Activated naive CD4-positive, alpha-beta T cell (primary cell): ENCODE results near the gene NR1D1.
"Not testable (repeated sequence)": the region's sequence is repeated elsewhere in the genome, so short reads cannot be mapped to it uniquely, and the experiment has no call there.

Source experiments
- DNase-seq, 4 experiments: peaks; one replicate each; lab custom pipeline; 2025; lab: John Stamatoyannopoulos, UW

Gene NR1D1

GRCh38 chr17:40100419-40100668, at the start of gene NR1D1:
Gene NR1D1 (minus strand): TSS chr17:40100589. CDS start chr17:40100094, 495 bp downstream.
- DNase-seq: no peak

DNA sequence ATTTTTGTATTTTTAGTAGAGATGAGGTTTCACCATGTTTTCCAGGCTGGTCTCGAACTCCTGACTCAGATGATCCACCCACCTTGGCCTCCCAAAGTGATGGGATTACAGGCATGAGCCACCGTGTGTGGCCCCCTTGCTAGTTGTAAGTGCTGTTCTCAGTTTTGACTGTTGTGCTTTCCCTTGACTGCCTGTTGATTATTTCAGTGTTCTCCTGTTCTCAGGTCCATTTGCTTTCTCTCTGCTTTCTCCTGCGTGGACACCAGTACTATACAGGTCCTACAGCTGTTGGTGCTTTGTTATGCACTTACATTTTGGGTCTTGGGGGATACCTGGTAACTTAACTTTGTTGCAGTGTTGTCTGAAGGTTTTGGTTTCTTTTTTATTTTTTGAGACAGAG, 48.1 kb upstream of the NR1D1 start:
- DNase-seq: no peak

- DNase-seq: no peak
Measured at GRCh38 chr17:40145476-40145875, 45.1 kb upstream of the NR1D1 start.

GRCh38 chr17:40143166-40143565, 42.8 kb upstream of the NR1D1 start:
- DNase-seq: not testable (repeated sequence)

DNA sequence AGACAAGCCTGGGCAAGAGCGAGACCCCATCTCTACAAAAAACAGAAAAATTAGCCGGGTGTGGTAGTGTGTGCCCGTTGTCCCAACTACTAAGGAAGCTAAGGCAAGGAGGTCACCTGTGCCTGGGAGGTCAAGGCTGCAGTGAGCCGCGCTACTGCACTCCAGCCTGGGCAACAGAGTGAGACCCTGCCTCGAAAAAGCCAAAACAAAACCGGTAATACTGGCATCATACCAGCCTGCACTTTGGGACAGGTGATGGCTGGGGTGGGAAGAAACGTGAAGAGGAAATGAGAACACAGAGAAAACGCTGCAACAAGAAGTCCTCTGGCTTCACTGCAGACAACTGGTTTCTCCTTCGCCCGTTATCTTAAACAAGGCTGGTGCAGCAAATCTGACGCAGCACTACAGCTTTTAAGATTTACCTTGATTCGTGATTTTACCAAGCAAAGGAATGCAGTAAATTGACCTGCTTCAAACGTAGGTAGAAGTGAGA, 39.2 kb upstream of the NR1D1 start:
- no peak for DNase-seq

DNA sequence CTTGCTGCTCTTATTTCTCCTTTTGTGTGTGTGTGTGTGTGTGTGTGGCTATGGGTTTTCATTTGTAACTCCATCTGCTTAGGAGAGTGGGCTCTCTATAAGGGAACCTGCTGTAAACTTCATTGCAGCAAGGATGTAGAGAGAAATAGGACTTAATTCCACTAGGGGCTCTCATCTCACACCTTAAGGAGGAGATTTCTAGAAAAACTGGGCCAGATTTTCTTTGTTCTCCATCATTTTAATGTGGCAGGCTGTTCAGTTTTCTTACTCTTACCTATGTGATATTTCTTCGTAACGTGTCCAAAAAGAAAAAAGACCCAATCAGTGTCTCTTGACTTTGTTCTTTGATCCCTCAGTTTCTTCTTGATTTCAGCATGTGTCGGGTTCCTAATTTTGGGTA, 35.4 kb upstream of the NR1D1 start:
- no peak for DNase-seq

GRCh38 chr17:40134184-40134583, 33.8 kb upstream of the NR1D1 start:
- no peak for DNase-seq

DNA sequence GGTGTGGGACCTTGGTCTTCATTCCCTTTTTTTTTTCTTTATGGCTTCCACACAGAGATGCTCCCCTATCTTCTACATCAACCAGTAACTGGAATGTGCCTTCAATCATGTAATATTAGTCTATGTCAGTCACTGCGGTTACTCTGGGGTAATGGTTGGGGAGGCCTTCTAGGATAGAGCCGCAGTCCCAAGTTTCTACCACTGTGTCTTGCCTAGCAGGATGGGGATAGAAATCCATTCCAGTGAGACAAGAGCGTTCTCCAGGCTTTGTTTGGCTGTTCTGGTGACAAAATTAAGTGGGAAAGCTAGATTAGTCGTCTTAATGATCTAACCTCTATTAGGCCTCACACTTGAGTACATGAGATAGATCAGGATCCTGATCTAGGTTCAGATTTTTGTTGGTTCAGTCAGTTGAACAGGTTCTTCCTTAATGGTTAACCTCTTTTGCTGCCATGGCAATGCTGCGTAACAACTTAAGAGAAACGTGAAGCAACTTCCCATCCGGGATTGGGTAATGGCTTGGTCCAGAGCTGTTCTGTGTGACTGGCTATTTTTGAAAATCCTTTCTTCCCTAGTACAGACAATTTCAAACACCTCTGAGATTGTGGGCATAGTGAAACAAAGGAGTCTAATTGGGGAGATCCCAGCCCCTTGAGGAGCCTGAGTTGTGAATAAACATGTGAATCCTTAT, 30.1 kb upstream of the NR1D1 start:
- DNase-seq: no peak

DNA sequence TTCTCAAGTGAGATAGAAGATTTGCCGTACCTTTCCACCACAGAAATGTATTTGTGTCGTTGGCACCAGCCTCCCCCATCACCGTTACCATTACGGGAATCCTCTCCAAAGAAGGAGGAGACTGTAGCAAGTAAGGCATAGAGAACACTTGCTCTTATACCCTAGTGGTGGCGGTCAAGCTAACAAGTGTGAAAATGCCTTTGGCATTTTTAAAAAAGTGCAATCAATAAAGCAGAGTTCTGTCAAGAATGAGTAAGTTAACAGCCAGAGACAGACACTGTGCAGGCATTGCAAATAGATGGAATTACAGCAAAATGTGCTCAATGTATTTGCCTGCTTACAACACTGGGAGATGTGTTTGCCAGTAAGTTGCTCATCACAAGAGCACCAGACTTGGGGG, 29.1 kb upstream of the NR1D1 start:
- no peak for DNase-seq

DNA sequence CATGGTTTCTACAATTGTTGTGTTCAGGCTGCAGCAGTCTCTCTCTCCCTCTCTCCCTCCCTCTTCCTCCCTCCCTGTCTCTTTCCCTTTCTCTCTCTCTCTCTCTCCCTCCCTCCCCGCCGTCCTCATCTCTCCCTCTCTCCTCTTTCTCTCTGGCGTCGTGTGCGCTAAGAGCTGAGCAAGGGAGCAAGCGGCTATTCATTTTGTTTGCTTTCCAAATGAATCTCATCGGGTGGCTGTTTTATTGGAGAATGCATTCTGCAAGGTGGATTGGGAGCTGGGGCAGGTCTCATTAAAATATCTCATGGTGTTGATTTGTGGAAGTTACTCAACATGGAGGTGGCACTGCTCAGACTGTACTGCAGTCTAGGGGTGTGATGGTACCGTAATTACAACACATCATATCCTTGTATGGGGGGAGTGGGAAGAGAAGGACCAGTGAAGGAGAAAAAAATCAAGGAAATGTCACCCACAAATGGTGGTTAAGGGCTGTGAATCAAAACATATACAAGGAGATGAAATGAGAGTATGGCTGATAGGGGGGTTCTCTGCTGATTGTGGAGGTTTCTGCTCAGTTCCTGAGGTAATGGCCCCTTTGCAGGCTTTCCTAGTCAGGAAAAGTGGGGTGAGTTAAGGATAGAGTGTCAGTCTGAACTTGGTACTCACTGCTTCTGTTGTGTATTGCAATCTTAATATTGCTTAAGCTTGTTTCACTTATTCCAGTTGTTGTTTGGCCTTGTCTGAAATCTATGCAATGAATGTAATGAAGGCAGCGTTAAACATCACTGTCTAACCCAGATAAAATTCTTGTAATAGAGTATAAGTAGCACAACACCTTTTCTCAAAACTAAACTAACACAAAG, 24.1 kb upstream of the NR1D1 start:
- DNase-seq: no peak

GRCh38 chr17:40123811-40124114, 23.4 kb upstream of the NR1D1 start:
- DNase-seq: no peak

GRCh38 chr17:40122999-40123810, 22.8 kb upstream of the NR1D1 start:
- peak in 2 of 4 experiments; percentile 26 to 32 for DNase-seq

DNA sequence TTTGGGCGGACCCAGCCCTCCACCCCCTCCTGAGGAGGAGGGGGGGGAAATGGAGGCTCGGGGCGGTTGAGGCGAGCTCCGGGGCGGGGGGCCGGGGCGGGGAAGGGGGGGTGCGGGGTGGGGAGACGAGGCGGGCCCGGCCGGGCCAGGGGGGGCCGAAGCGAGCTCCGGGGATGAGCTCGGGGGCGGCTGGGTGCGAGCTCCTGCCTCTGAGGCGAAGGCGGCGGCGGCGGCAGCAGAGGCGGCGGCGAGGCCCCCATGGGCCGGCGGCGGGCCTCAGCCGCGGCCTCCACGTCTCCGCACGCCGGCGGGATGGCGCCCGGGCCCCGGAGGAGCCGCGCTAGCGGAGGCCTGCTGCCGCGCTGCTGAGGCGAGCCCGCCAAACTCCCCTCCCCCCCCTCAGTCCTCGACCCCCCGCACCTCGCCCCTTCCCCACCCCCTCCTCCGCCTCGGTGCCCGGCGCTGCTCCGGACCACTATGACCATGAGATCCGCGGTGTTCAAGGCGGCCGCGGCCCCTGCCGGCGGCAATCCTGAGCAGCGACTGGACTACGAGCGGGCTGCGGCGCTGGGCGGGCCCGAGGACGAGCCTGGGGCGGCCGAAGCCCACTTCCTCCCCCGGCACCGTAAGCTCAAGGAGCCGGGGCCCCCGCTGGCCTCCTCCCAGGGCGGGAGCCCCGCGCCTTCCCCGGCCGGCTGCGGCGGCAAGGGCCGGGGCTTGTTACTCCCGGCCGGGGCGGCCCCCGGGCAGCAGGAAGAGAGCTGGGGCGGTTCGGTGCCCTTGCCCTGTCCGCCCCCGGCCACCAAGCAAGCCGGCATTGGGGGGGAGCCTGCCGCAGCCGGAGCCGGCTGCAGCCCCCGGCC, 22.0 kb upstream of the NR1D1 start:
- DNase-seq: no peak

- DNase-seq: peak; percentile 63 to 82 (median 70)
Measured at GRCh38 chr17:40121181-40122135, 21.1 kb upstream of the NR1D1 start, which contains the start of gene MSL1. Gene MSL1 (plus strand): TSS chr17:40121971. CDS start chr17:40122613, 642 bp downstream.

- DNase-seq: no peak
Measured at GRCh38 chr17:40115101-40115436, 14.7 kb upstream of the NR1D1 start.

DNA sequence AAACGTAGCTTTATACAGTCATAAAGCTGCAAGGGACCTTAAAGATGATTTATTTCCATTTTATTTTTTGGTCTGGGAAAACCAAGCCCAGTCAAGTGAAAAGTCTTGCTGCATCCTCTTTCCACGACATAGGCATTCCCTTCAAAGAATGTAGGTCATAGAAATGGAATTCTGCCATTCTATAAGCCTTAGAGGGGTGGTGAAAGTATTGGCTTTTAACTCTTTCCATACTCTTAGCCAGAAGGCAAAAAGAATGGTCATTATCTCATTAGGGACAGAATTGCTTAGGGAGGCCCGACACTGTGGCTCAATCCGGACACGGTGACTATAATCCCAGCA, 13.5 kb upstream of the NR1D1 start:
- no peak for DNase-seq

GRCh38 chr17:40113110-40113906, 12.9 kb upstream of the NR1D1 start:
- peak; percentile 76 to 87 (median 83) for DNase-seq

DNA sequence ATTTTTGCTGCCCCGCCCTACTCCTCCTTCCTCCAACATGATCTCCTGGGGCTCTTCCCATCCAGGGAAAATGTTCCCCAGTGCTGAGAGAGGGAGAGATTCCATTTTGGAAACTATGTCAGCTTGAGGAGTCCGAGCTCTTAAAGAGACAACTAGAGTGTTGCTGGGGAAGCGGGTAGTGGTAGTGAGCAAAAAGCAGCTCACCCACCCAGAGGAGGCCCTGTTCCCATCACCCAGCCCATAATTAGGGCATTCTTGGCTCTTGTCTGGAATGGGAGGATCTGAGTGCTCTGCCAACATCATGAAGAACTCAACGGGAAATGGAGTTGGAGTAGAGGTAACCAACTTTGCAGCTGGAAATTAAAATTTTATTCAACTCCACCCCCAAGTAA, 12.3 kb upstream of the NR1D1 start:
- DNase-seq: no peak

DNA sequence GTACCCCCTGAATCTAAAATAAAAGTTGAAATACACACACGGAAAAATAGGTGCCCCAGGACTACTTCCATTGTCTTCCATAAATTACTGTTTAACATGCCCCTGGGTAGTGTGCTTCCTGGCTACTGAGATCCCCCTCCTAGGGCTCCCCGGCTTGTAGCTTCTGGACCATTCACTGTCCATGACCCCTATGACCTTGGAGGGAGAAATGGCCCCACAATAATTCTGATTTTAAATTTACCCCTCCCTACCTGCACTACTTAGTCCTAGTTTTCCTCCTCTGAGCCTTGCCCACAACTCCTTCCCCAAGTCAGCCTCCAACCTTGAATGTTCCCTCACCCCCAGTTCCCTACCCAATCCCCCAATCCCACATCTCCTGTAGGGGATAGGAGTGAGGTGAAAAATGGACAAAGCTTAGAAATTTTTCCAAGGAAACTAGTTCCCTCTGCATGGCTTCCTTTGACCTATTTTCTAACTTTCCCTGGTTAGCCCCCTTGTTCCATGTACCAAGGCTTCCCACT, 11.9 kb upstream of the NR1D1 start:
- no peak for DNase-seq
